ENCODE measurements around the gene PIGR.

DNA sequence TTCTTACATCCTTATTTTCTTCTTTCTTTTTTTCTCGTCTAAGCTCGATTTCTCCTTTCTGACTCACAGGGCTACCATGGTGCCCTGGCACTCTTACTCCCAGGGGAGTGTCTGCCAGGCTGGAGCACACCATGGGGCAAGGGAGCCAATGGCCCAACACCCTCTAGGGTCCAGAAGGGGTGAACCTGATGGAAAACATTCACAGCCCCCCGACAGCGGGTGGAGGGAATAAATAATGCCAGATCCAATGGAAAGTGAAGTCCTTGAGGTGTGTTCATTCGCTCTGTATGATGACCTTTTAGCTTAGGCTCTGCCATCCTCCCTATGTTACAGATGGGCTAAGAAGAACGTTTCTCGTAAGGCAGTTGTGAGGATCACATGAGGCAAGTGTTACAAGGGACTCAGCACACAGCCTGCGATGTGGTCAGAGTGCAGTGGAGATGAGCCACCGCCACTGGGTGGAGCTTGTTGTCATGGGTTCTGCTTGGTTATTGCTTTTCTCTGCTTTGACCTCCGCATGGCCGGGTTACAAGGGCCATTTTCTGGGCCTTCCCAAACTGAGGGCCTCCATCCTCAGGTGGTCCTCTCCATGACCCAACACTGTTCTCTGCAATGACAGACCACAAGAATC is 21.0 kb downstream of the PIGR start:
- TF ChIP-seq, protein P1, sequence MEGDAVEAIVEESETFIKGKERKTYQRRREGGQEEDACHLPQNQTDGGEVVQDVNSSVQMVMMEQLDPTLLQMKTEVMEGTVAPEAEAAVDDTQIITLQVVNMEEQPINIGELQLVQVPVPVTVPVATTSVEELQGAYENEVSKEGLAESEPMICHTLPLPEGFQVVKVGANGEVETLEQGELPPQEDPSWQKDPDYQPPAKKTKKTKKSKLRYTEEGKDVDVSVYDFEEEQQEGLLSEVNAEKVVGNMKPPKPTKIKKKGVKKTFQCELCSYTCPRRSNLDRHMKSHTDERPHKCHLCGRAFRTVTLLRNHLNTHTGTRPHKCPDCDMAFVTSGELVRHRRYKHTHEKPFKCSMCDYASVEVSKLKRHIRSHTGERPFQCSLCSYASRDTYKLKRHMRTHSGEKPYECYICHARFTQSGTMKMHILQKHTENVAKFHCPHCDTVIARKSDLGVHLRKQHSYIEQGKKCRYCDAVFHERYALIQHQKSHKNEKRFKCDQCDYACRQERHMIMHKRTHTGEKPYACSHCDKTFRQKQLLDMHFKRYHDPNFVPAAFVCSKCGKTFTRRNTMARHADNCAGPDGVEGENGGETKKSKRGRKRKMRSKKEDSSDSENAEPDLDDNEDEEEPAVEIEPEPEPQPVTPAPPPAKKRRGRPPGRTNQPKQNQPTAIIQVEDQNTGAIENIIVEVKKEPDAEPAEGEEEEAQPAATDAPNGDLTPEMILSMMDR (IDR thresholded peaks at IDR 0.05 in 2 of 3, conservative IDR thresholded peaks at IDR 0.05 in 1 of 3; ENCODE audit: borderline replicate concordance in 1 of 3, insufficient read depth in 1 of 3, low read depth in 2 of 3, low read length in 2 of 3) = no peak
- TF ChIP-seq, protein P2, sequence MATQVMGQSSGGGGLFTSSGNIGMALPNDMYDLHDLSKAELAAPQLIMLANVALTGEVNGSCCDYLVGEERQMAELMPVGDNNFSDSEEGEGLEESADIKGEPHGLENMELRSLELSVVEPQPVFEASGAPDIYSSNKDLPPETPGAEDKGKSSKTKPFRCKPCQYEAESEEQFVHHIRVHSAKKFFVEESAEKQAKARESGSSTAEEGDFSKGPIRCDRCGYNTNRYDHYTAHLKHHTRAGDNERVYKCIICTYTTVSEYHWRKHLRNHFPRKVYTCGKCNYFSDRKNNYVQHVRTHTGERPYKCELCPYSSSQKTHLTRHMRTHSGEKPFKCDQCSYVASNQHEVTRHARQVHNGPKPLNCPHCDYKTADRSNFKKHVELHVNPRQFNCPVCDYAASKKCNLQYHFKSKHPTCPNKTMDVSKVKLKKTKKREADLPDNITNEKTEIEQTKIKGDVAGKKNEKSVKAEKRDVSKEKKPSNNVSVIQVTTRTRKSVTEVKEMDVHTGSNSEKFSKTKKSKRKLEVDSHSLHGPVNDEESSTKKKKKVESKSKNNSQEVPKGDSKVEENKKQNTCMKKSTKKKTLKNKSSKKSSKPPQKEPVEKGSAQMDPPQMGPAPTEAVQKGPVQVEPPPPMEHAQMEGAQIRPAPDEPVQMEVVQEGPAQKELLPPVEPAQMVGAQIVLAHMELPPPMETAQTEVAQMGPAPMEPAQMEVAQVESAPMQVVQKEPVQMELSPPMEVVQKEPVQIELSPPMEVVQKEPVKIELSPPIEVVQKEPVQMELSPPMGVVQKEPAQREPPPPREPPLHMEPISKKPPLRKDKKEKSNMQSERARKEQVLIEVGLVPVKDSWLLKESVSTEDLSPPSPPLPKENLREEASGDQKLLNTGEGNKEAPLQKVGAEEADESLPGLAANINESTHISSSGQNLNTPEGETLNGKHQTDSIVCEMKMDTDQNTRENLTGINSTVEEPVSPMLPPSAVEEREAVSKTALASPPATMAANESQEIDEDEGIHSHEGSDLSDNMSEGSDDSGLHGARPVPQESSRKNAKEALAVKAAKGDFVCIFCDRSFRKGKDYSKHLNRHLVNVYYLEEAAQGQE (IDR thresholded peaks at IDR 0.05; ENCODE audit: low read depth) = no peak
- no peak for TF ChIP-seq POLR2AphosphoS5 (IDR thresholded peaks at IDR 0.05; ENCODE audit: low read depth, low read length)
- TF ChIP-seq POLR2A (IDR thresholded peaks at IDR 0.05; ENCODE audit: borderline replicate concordance, extremely low read depth, insufficient read depth, insufficient read length) = no peak
- TF ChIP-seq, protein P3, sequence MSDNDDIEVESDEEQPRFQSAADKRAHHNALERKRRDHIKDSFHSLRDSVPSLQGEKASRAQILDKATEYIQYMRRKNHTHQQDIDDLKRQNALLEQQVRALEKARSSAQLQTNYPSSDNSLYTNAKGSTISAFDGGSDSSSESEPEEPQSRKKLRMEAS (IDR thresholded peaks at IDR 0.05) = no peak

Data from HCT116 (cell line).